Measurements from ENCODE around the gene MGST2.

GRCh38 chr4:139630991-139631390 is 34.6 kb upstream of the MGST2 start:
- TF ChIP-seq POU6F1 (CRISPR knock-in tag; IDR thresholded peaks at IDR 0.05; ENCODE audit: borderline replicate concordance, low read depth) (no peak), BACH2 (CRISPR knock-in tag; IDR thresholded peaks at IDR 0.05; ENCODE audit: borderline replicate concordance) (no peak), RARB (CRISPR knock-in tag; IDR thresholded peaks at IDR 0.05) (no peak), CREB5 (CRISPR knock-in tag; IDR thresholded peaks at IDR 0.05; ENCODE audit: low read depth) (no peak), GLIS3 (CRISPR knock-in tag; IDR thresholded peaks at IDR 0.05) (no peak)

Measured in SK-N-SH treated with all-trans-retinoic acid at 6 μM for 48 hours (cell line).